ENCODE results near the gene NUDT4. TPM values are rescaled to one million over a fixed set of nuclear protein-coding genes. Genes with fewer than 3 reads are reported as not detected.

NUDT4 gene
- polyA plus RNA-seq (2011; rRNA removed) (49.1 and 77.7 TPM in 2 replicates), polyA minus RNA-seq (2011; rRNA and poly(A)+ RNA removed) (18.8 and 34.7 TPM in 2 replicates)

- peak; percentile 83 for DNase-seq (ENCODE audit: low read depth, low spot score)
- peak; percentile 4; the same call in 1 of the 2 replicates for TF ChIP-seq CTCF (IDR thresholded peaks at IDR 0.05; ENCODE audit: low read depth, low read length)
- no peaks in the 10 kb centered on the region for H3K27me3 ChIP-seq (ENCODE audit: control insufficient read depth, insufficient read depth, low read length)
- POLR2A ChIA-PET = interaction anchor here (0.9 to 1.2 kb wide), 3 partner anchors 9 to 133 kb away, joined by 3 to 11 read pairs (median 3); no protein-coding TSS in a partner anchor
- peak within 1 kb of the TSS; percentile 91 for H3K4me3 ChIP-seq (ENCODE audit: low read depth, low read length)
- no peaks in the 10 kb centered on the region for H3K9me3 ChIP-seq (ENCODE audit: control insufficient read depth, insufficient read depth, low read length)
- CTCF ChIA-PET = interaction anchor here (0.6 to 1.0 kb wide), 4 partner anchors 11 to 1358 kb away, joined by 3 to 4 read pairs (median 4); no protein-coding TSS in a partner anchor
- peak within 1 kb of the TSS; percentile 88 for H3K27ac ChIP-seq (ENCODE audit: low read depth, low read length)
Observed at GRCh38 chr12:93377252-93378195, at the start of gene NUDT4. NUDT4 (plus strand) TSS chr12:93377925; CDS start chr12:93378323, 398 bp downstream.

DNA sequence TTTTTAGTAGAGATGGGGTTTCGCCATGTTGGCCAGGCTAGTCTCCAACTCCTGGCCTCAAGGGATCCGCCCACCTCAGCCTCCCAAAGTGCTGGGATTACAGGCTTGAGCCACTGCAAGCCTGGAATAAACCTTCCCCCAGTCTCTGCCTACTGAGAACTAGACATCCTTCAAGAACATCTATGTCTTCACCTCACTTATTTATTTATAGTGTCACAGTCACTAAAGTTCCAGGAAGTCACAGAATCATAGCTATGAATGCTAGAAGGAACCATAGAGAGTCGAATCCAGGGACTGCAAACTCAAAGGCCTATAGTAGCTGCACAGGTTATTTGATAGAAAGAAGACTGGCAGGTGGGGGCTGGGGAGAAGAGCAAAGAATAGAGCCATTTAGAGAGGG, 44.7 kb upstream of the NUDT4 start:
- Histone ChIP-seq H3K4me3 (ENCODE audit: low read depth, low read length) (no peak overlapping the region), H3K9me3 (ENCODE audit: control insufficient read depth, insufficient read depth, low read length) (no peaks in the 10 kb centered on the region), H3K27me3 (ENCODE audit: control insufficient read depth, insufficient read depth, low read length) (no peaks in the 10 kb centered on the region), H3K27ac (ENCODE audit: low read depth, low read length) (no peak overlapping the region)
- ChIA-PET POLR2A (no interaction called here), CTCF (no interaction called here)
- no peak for DNase-seq (ENCODE audit: low read depth, low spot score)
- TF ChIP-seq CTCF (IDR thresholded peaks at IDR 0.05; ENCODE audit: low read depth, low read length) = no peak

DNA sequence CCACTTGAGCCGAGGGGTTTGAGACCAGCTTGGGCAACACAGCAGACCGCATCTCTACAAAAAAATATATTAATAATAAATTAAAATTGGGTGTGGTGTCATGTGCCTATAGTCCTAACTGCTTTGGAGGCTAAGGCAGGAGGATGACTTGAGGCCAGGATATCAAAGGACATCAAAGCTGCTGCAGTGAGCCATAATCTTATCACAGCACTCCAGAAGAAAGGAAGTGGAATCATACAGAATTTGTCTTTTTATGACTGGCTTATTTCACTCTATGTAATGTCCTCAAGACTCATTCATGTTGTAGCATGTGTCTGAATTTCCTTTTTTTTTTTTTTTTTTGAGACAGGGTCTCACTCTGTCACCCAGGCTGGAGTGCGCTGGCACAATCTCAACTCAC, 43.9 kb upstream of the NUDT4 start:
- Histone ChIP-seq H3K27me3 (ENCODE audit: control insufficient read depth, insufficient read depth, low read length) (no peaks in the 10 kb centered on the region), H3K9me3 (ENCODE audit: control insufficient read depth, insufficient read depth, low read length) (no peaks in the 10 kb centered on the region), H3K4me3 (ENCODE audit: low read depth, low read length) (no peak overlapping the region), H3K27ac (ENCODE audit: low read depth, low read length) (no peak overlapping the region)
- TF ChIP-seq CTCF (IDR thresholded peaks at IDR 0.05; ENCODE audit: low read depth, low read length) = no peak
- POLR2A ChIA-PET = no interaction called here
- CTCF ChIA-PET = interaction anchor here (0.7 kb wide), 1 partner anchor 63 kb away, joined by 6 read pairs; no protein-coding TSS in a partner anchor
- no peak for DNase-seq (ENCODE audit: low read depth, low spot score)

DNA sequence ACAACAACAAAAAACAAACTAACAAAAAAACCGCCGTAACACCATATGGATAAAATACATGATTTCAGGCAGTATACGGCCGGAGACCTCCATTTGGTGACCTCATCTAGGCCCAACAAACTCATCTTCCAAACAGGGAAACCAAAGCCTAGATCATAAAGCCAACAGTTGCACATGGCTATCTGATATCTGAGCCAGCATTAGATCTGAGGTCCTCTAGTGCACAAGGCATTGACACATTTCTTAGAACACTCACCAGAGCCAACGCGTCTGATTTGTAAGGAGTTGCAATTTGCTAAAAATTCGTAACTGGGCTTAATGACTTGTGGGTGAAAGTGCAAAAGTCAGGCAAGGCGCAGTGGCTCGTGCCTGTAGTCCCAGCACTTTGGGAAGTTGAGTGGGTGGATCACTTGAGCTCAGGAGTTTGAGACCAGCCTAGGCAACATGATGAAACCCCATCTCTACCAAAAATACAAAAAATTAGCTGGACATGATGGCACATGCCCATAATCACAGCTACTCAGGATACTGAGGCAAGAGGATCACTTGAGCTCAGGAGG, 42.0 kb upstream of the NUDT4 start:
- POLR2A ChIA-PET = interaction anchor here (0.7 kb wide), 1 partner anchor 647 kb away, joined by 7 read pairs; no protein-coding TSS in a partner anchor
- Histone ChIP-seq H3K4me3 (ENCODE audit: low read depth, low read length) (no peak overlapping the region), H3K27ac (ENCODE audit: low read depth, low read length) (no peak overlapping the region), H3K9me3 (ENCODE audit: control insufficient read depth, insufficient read depth, low read length) (no peaks in the 10 kb centered on the region), H3K27me3 (ENCODE audit: control insufficient read depth, insufficient read depth, low read length) (no peaks in the 10 kb centered on the region)
- DNase-seq (ENCODE audit: low read depth, low spot score) = no peak
- CTCF ChIA-PET = interaction anchor here (0.6 kb wide), 1 partner anchor 45 kb away, joined by 5 read pairs; no protein-coding TSS in a partner anchor
- TF ChIP-seq CTCF (IDR thresholded peaks at IDR 0.05; ENCODE audit: low read depth, low read length) = no peak
